IMR-90 (cell line): ENCODE data around the gene FBXW7. TPM values are rescaled to one million over a fixed set of nuclear protein-coding genes. Genes with fewer than 3 reads are reported as not detected.

ENCODE experiments used
- ATAC-seq: fragments of 200-7000 bp; cut with Tn5 transposase; 2 replicates; pipeline ENCODE4 v1.9.1; 2020; ENCODE audit warnings: low read depth, mild to moderate bottlenecking, moderate library complexity
- BruUV-seq: library from RNA; stranded (reverse); fragments of 400-500 nt; replicated peaks from 2 replicates; lab custom pipeline; 2021; lab: Mats Ljungman, UMichigan
- CTCF ChIA-PET: fragments of 300-600 bp; formaldehyde crosslinking; extraction: SDS; loops from one replicate; lab custom pipeline; 2021; ENCODE audit warnings: antibody characterized with exemption; lab: Yijun Ruan, JAX
- POLR2A ChIA-PET: fragments of 300-600 bp; sonication (Branson Sonifier 250); formaldehyde crosslinking; loops from one replicate; lab custom pipeline; 2022; ENCODE audit warnings: antibody characterized with exemption; ENCODE audit not compliant: unreplicated experiment; lab: Charles Lee
- DNase-seq: peaks from one replicate; pipeline ENCODE4 v3.0.0; 2013
- H2AFZ ChIP-seq: replicated peaks from 2 replicates; pipeline ENCODE3; 2013; ENCODE audit warnings: low read length, mild to moderate bottlenecking; ENCODE audit not compliant: poor library complexity
- H2AK5ac ChIP-seq: 2 replicates; pipeline ENCODE4 v1.6.1; 2013; ENCODE audit warnings: low read depth, low read length, inconsistent platforms
- H2AK9ac ChIP-seq: replicated peaks from 2 replicates; pipeline ENCODE3; 2013; ENCODE audit warnings: mild to moderate bottlenecking, low read depth, low read length, moderate library complexity; ENCODE audit not compliant: poor library complexity
- H2BK120ac ChIP-seq: 2 replicates; pipeline ENCODE4 v1.6.1; 2013; ENCODE audit warnings: low read depth, low read length, inconsistent platforms
- H2BK15ac ChIP-seq: 3 replicates; pipeline ENCODE4 v1.6.1; 2013; ENCODE audit warnings: low read depth, low read length, inconsistent platforms
- H2BK20ac ChIP-seq: 2 replicates; pipeline ENCODE4 v1.6.1; 2013; ENCODE audit warnings: low read depth, mild to moderate bottlenecking, inconsistent platforms, low read length, moderate library complexity
- H2BK5ac ChIP-seq: 2 replicates; pipeline ENCODE4 v1.6.1; 2013; ENCODE audit warnings: mild to moderate bottlenecking, low read depth, low read length, inconsistent platforms; ENCODE audit not compliant: poor library complexity, severe bottlenecking
- H3K14ac ChIP-seq: replicated peaks from 2 replicates; pipeline ENCODE4 v1.6.1; 2013; ENCODE audit warnings: low read depth, low read length, inconsistent platforms
- H3K18ac ChIP-seq: 2 replicates; pipeline ENCODE4 v1.6.1; 2013; ENCODE audit warnings: low read depth, low read length, control low read depth
- H3K23ac ChIP-seq: 2 replicates; pipeline ENCODE4 v1.6.1; 2013; ENCODE audit warnings: low read depth, low read length, inconsistent platforms
- H3K27ac ChIP-seq: 2 replicates; pipeline ENCODE4 v1.5.1; 2013; ENCODE audit warnings: mild to moderate bottlenecking, control low read depth, low read length; ENCODE audit not compliant: insufficient read depth
- H3K27me3 ChIP-seq: 2 replicates; pipeline ENCODE4 v1.6.1; 2013; ENCODE audit warnings: low read length; ENCODE audit not compliant: control insufficient read depth, insufficient read depth
- H3K36me3 ChIP-seq: 2 replicates; pipeline ENCODE4 v1.6.1; 2013; ENCODE audit warnings: low read length, mixed read lengths; ENCODE audit not compliant: control insufficient read depth, insufficient read depth
- H3K4ac ChIP-seq: 2 replicates; pipeline ENCODE4 v1.6.1; 2013; ENCODE audit warnings: low read depth, low read length, inconsistent platforms
- H3K4me1 ChIP-seq: 2 replicates; pipeline ENCODE4 v1.6.1; 2013; ENCODE audit warnings: low read length, mixed read lengths; ENCODE audit not compliant: control insufficient read depth, insufficient read depth
- H3K4me2 ChIP-seq: 2 replicates; pipeline ENCODE4 v1.6.1; 2013; ENCODE audit warnings: low read depth, mild to moderate bottlenecking, control low read depth, low read length, moderate library complexity
- H3K4me3 ChIP-seq: 2 replicates; pipeline ENCODE4 v1.5.1; 2013; ENCODE audit warnings: low read depth, mild to moderate bottlenecking, control low read depth, low read length, moderate library complexity; ENCODE audit not compliant: insufficient read depth
- H3K56ac ChIP-seq: 2 replicates; pipeline ENCODE4 v1.6.1; 2013; ENCODE audit warnings: low read length, inconsistent platforms; ENCODE audit not compliant: insufficient read depth; ENCODE audit errors: extremely low read depth
- H3K79me1 ChIP-seq, 2 experiments: 2 replicates each; pipeline ENCODE4 v1.6.1; 2013; ENCODE audit warnings: low read length in 2 of 2, inconsistent platforms in 1 of 2, low read depth in 1 of 2
- H3K9ac ChIP-seq: 2 replicates; pipeline ENCODE4 v1.6.1; 2013; ENCODE audit warnings: low read depth, low read length, control low read depth
- H3K9me1 ChIP-seq: 2 replicates; pipeline ENCODE4 v1.6.1; 2013; ENCODE audit warnings: low read length, inconsistent platforms; ENCODE audit not compliant: insufficient read depth
- H3K9me3 ChIP-seq: 2 replicates; pipeline ENCODE4 v1.6.1; 2013; ENCODE audit warnings: low read length; ENCODE audit not compliant: control insufficient read depth, insufficient read depth
- H4K20me1 ChIP-seq: 2 replicates; pipeline ENCODE4 v1.6.1; 2013; ENCODE audit warnings: low read length, inconsistent platforms; ENCODE audit not compliant: insufficient read depth
- H4K5ac ChIP-seq: 2 replicates; pipeline ENCODE4 v1.6.1; 2013; ENCODE audit warnings: mild to moderate bottlenecking, low read depth, low read length, control low read depth
- H4K8ac ChIP-seq, 2 experiments: 2 replicates each; pipeline ENCODE4 v1.6.1; 2013; ENCODE audit warnings: low read depth in 2 of 2, low read length in 2 of 2, control low read depth in 1 of 2, inconsistent platforms in 1 of 2
- H4K91ac ChIP-seq: 2 replicates; pipeline ENCODE4 v1.6.1; 2013; ENCODE audit warnings: low read depth, low read length, inconsistent platforms; ENCODE audit not compliant: insufficient read depth
- BHLHE40 ChIP-seq: fragments of 150-350 bp; IDR thresholded peaks from 2 replicates; pipeline ENCODE4 v1.6.1; 2016; ENCODE audit warnings: mild to moderate bottlenecking, low read depth, low read length
- CEBPB ChIP-seq: IDR thresholded peaks from 2 replicates; pipeline ENCODE4 v1.6.1; 2012; ENCODE audit warnings: low read depth, low read length, improper control_type of control experiment
- CHD1 ChIP-seq: IDR thresholded peaks from 2 replicates; pipeline ENCODE4 v1.6.1; 2012; ENCODE audit warnings: low read depth, low read length, improper control_type of control experiment
- FOS ChIP-seq: fragments of 150-350 bp; IDR thresholded peaks from 2 replicates; pipeline ENCODE4 v1.6.1; 2016; ENCODE audit warnings: low read depth, low read length
- MAFK ChIP-seq: IDR thresholded peaks from 2 replicates; pipeline ENCODE4 v1.6.1; 2012; ENCODE audit warnings: low read depth, low read length, improper control_type of control experiment
- MAZ ChIP-seq: IDR thresholded peaks from 2 replicates; pipeline ENCODE4 v1.6.1; 2012; ENCODE audit warnings: low read depth, mild to moderate bottlenecking, low read length, improper control_type of control experiment, moderate library complexity, borderline replicate concordance
- MXI1 ChIP-seq: IDR thresholded peaks from 2 replicates; pipeline ENCODE4 v1.6.1; 2012; ENCODE audit warnings: low read depth, mild to moderate bottlenecking, low read length, moderate library complexity, borderline replicate concordance
- NFE2L2 ChIP-seq: fragments of 150-350 bp; IDR thresholded peaks from 2 replicates; pipeline ENCODE4 v1.6.1; 2016; ENCODE audit warnings: low read depth, mild to moderate bottlenecking, low read length
- POLR2A ChIP-seq: IDR thresholded peaks from 2 replicates; pipeline ENCODE4 v1.6.1; 2012; ENCODE audit warnings: mild to moderate bottlenecking, low read depth, low read length
- RAD21 ChIP-seq: IDR thresholded peaks from 2 replicates; pipeline ENCODE4 v1.6.1; 2012; ENCODE audit warnings: low read length, improper control_type of control experiment
- RCOR1 ChIP-seq: IDR thresholded peaks from 2 replicates; pipeline ENCODE4 v1.6.1; 2012; ENCODE audit warnings: mild to moderate bottlenecking, low read length, improper control_type of control experiment; ENCODE audit not compliant: insufficient replicate concordance
- RFX5 ChIP-seq: IDR thresholded peaks from 2 replicates; pipeline ENCODE4 v1.8.0; 2012; ENCODE audit warnings: low read depth, mild to moderate bottlenecking, low read length, moderate library complexity
- SMC3 ChIP-seq: fragments of 150-350 bp; IDR thresholded peaks from 2 replicates; pipeline ENCODE4 v1.6.1; 2016; ENCODE audit warnings: low read depth, mild to moderate bottlenecking, antibody characterized with exemption, low read length, moderate library complexity
- WGBS, 2 experiments: methylation state at CpG; one replicate each; pipeline versions ENCODE4 v1.1.5 to v1.1.7; 2013; ENCODE audit warnings: missing lambda C conversion rate in 2 of 2; ENCODE audit not compliant: insufficient read length in 1 of 2; ENCODE audit errors: extremely low coverage in 2 of 2; 5-methylcytosine and 5-hydroxymethylcytosine counted together
- dilution Hi-C: fragments of 300-500 bp; cut with HindIII; formaldehyde crosslinking; loops from one replicate; pipeline ENCODE4 v1.14.3; 2018; ENCODE audit warnings: low sequenced_read_pairs; ENCODE audit not compliant: unreplicated experiment
- in situ Hi-C: fragments of 300-500 bp; cut with MboI; formaldehyde crosslinking; loops from 3 replicates; pipeline ENCODE4 v1.14.3; 2019; ENCODE audit warnings: low sequenced_read_pairs, inconsistent platforms, mixed read lengths
- intact Hi-C: fragments of 100-400 bp; cut with micrococcal nuclease; formaldehyde crosslinking; loops from 2 replicates; pipeline ENCODE4 v1.10.0; 2022
- polyA plus RNA-seq, 3 experiments: library from polyadenylated mRNA; depleted of rRNA; stranded (reverse); fragments of >200 nt; gene quantifications; 2 replicates each; pipeline ENCODE4 v1.2.3, GENCODE V29; 2012; ENCODE audit warnings: low replicate concordance in 1 of 3
- total RNA-seq: library from RNA; depleted of rRNA; stranded (reverse); fragments of >200 nt; gene quantifications from 2 replicates; pipeline ENCODE4 v1.2.3, GENCODE V29; 2012
- TF ChIP-seq, protein P1 (sequence below): fragments of 150-350 bp; IDR thresholded peaks from 2 replicates; pipeline ENCODE4 v1.6.1; 2017; ENCODE audit warnings: mild to moderate bottlenecking, antibody characterized with exemption, low read length, low read depth
- TF ChIP-seq, protein P2 (sequence below): conservative IDR thresholded peaks from 2 replicates; pipeline ENCODE4 v1.5.1; 2012; ENCODE audit warnings: mild to moderate bottlenecking, low read depth, low read length, improper control_type of control experiment
- TF ChIP-seq, protein P3 (sequence below): fragments of 150-350 bp; IDR thresholded peaks from 2 replicates; pipeline ENCODE4 v1.6.1; 2016; ENCODE audit warnings: low read depth, mild to moderate bottlenecking, low read length, moderate library complexity, borderline replicate concordance

FBXW7 gene
- total and polyA plus RNA-seq, 2 of the 4 experiments (the other 2 are of a cell fraction): 7.2 to 27.4 TPM

DNA sequence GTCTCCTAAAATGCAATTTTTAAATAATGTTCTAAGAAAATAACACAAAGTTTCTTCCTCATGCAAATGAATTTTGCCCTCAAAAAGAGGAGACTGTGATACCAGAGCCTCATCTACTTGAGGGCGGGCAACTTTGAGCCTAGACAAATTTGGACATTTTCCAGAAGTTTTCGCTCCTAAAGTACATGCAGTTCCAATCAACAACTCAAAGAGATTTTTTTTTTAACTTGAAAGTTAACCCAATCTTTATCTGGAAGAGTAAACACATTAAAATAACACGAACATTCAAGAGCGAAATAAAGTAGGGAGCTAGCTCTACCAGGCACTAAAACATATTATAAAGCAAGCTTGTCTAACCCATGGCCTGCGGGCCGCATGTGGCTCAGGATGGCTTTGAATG is 29.4 kb upstream of the FBXW7 start:
- Histone ChIP-seq H2AK5ac (no peak overlapping the region), H2AK9ac (no peak overlapping the region), H3K14ac (no peak overlapping the region), H4K91ac (no peak overlapping the region), H2AFZ (no peak overlapping the region), H3K4me2 (no peak overlapping the region), H2BK5ac (no peak overlapping the region), H3K18ac (no peak overlapping the region), H3K4me1 (no peaks in the 10 kb centered on the region), H2BK15ac (no peak overlapping the region), H3K9me3 (no peaks in the 10 kb centered on the region), H3K27ac (no peak overlapping the region), H3K9me1 (no peaks in the 10 kb centered on the region; the same call in 1 of the 2 replicates), H3K56ac (no peak overlapping the region), H3K9ac (no peak overlapping the region), H4K20me1 (no peaks in the 10 kb centered on the region), H4K5ac (no peak overlapping the region), H3K4ac (no peak overlapping the region), H2BK120ac (no peak overlapping the region), H3K4me3 (no peak overlapping the region), H3K79me1 (no peaks in the 10 kb centered on the region), H3K36me3 (no peaks in the 10 kb centered on the region), H2BK20ac (no peak overlapping the region), H3K23ac (no peak overlapping the region), H4K8ac (no peak overlapping the region), H3K27me3 (peaks cover 3% of the 10 kb centered on the region; the same call in 1 of the 2 replicates)
- CTCF ChIA-PET: interaction anchor here (1.2 kb wide), 1 partner anchor 159 kb away, joined by 3 read pairs; no protein-coding TSS in a partner anchor
- intact Hi-C loops: no loop called here
- ATAC-seq (no peak), DNase-seq (no peak)
- 50% methylated on average over 1 of the region's 6 CpGs; no CpG with 5 or more reads in 1 of the 2 experiments for WGBS, 2 experiments
- no peak for TF ChIP-seq MAFK
- TF ChIP-seq, protein P1, sequence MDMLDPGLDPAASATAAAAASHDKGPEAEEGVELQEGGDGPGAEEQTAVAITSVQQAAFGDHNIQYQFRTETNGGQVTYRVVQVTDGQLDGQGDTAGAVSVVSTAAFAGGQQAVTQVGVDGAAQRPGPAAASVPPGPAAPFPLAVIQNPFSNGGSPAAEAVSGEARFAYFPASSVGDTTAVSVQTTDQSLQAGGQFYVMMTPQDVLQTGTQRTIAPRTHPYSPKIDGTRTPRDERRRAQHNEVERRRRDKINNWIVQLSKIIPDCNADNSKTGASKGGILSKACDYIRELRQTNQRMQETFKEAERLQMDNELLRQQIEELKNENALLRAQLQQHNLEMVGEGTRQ: no peak
- TF ChIP-seq, protein P2, sequence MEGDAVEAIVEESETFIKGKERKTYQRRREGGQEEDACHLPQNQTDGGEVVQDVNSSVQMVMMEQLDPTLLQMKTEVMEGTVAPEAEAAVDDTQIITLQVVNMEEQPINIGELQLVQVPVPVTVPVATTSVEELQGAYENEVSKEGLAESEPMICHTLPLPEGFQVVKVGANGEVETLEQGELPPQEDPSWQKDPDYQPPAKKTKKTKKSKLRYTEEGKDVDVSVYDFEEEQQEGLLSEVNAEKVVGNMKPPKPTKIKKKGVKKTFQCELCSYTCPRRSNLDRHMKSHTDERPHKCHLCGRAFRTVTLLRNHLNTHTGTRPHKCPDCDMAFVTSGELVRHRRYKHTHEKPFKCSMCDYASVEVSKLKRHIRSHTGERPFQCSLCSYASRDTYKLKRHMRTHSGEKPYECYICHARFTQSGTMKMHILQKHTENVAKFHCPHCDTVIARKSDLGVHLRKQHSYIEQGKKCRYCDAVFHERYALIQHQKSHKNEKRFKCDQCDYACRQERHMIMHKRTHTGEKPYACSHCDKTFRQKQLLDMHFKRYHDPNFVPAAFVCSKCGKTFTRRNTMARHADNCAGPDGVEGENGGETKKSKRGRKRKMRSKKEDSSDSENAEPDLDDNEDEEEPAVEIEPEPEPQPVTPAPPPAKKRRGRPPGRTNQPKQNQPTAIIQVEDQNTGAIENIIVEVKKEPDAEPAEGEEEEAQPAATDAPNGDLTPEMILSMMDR: no peak
- TF ChIP-seq CHD1: no peak
- TF ChIP-seq MXI1: no peak
- TF ChIP-seq, protein P3, sequence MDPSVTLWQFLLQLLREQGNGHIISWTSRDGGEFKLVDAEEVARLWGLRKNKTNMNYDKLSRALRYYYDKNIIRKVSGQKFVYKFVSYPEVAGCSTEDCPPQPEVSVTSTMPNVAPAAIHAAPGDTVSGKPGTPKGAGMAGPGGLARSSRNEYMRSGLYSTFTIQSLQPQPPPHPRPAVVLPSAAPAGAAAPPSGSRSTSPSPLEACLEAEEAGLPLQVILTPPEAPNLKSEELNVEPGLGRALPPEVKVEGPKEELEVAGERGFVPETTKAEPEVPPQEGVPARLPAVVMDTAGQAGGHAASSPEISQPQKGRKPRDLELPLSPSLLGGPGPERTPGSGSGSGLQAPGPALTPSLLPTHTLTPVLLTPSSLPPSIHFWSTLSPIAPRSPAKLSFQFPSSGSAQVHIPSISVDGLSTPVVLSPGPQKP: no peak
- no peak for TF ChIP-seq POLR2A
- no peak for TF ChIP-seq MAZ
- TF ChIP-seq BHLHE40: no peak
- no peak for TF ChIP-seq RFX5
- TF ChIP-seq FOS: no peak
- no peak for TF ChIP-seq SMC3
- no peak for TF ChIP-seq RAD21
- no peak for TF ChIP-seq NFE2L2
- no peak for TF ChIP-seq CEBPB
- no peak for TF ChIP-seq RCOR1
- dilution Hi-C loops: no loop called here
- POLR2A ChIA-PET: no interaction called here
- BruUV-seq: no TSS peak
- in situ Hi-C loops: no loop called here
